Dedifferentiated amniotic fluid mesenchymal stem cell (primary cell): ENCODE measurements around the gene MYPN.
"Not testable (repeated sequence)": the region's sequence is repeated elsewhere in the genome, so short reads cannot be mapped to it uniquely, and the experiment has no call there.

ENCODE experiments used
- DNase-seq: peaks from one replicate; pipeline ENCODE4 v3.0.0-alpha.2; 2016; ENCODE audit errors: extremely low spot score

The MYPN gene

DNA sequence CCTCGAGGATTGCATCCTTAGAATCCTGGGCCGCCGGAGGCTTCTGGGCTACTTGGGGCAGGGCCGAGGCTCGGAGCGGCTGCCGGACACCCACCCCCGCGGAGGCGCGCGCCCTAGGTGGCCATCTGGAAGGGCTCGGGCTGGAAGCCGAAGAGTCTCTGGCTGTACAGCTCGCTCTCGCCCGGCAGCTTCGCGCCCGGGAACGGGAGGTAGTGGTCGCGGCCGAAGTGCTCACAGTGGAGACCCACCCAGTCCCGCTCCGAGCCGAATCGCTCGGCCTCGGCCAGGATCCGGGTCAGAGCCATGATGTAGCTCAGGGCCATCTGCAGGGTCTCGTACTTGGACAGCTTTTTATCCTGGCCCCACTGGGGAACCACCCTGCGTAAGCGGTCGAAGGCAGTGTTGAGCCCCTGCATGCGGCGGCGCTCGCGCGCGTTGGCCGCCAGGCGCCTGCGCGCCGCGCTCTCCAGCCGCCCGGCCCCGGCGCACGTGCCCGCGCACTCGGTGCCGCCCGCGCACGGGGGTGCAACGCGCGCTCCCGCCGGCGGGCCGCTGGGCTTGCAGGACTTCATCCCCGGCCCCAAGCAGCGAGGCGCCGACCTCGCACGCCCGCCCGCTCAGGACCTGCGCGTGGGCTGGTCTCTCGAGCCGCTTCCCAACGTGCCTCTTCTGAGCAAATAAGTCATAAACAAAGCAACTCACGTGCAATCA, 122.0 kb downstream of the MYPN start:
- peak; percentile 40 for DNase-seq

DNA sequence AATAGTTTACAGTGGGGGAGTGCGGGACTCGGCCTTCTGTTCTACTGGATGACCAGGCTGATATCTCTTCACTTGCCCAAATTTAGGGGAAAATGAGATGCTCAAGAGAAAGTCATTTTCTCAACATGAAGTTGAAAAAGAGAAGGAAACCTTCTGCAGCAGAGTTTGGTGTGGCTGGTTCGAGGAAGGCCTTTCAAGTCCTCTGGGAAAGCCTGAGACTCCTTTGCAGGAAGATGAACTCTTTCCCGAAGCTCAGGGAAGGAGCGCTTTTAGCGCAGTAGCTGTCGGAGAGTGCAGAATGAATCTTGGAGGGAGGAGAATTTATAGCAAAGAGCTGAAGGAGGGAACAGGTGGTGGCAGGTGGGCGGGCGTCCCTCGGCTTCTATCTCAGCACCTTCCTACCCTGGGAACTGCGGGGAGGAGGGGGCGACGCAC, 122.5 kb downstream of the MYPN start, which contains the start of gene ATOH7:
ATOH7 (minus strand) TSS at position 297 of the 435 bp plus-strand sequence. CDS start 436 bp downstream, outside the sequence.
- no peak for DNase-seq

DNA sequence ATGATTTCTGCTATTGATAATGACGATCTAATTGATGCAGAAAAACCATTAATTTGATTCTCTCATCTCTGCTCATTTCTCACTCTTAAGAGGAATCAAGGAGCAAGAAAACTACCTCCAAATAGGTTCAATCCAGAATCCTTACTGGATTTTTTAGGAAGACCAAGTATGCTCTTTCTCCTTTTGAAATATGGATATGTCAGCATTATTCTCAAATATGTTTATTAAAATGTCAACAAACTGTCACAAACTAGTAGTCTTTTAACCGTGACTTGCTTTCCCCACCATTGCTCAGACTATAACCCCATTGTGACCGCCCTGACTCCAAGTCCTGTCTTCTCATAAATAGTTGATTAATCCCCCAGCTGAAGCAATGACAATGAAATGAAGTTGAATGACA, 123.8 kb downstream of the MYPN start:
- DNase-seq: no peak

DNA sequence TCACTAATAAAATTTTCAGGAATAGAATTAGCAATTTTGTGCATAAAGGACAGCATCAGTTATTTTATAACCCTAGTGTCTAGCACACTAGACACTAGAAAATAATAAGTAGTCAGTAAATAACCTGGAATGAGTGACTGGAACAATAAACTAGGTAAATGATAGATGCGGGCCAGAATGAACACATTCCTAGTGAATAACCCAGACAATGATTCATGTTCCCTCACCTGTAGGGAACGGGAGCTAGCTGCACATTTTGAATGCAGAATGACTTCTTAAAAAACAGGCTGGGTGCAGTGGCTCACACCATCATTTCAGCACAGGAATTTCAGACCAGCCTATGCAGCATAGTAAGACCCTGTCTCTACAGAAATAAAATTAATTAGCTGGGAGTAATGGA, 125.8 kb downstream of the MYPN start:
- no peak for DNase-seq

GRCh38 chr10:68235581-68235980, 126.3 kb downstream of the MYPN start:
- no peak for DNase-seq

DNA sequence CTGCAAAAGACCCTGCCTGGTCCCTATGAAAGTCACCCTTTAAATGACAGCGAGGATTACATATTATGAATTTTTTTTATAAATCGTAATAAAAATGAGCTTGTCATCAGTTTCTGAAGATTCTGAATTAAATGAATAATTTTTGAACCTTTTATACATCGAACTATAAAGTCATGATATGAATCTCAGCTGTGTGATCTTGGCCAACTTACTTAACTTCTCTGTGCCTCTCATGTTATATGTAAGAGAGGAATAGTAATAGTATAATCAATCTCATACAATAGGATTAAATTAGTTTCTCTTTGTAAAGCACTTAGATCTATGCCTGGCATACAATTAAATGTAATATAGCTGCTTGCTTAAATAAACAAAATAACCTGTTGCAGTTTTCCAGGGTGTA, 127.9 kb downstream of the MYPN start:
- no peak for DNase-seq

GRCh38 chr10:68238371-68238770, 129.1 kb downstream of the MYPN start:
- no peak for DNase-seq

GRCh38 chr10:68239069-68239468, 129.8 kb downstream of the MYPN start:
- no peak for DNase-seq

GRCh38 chr10:68239596-68240150, 130.4 kb downstream of the MYPN start:
- no peak for DNase-seq

DNA sequence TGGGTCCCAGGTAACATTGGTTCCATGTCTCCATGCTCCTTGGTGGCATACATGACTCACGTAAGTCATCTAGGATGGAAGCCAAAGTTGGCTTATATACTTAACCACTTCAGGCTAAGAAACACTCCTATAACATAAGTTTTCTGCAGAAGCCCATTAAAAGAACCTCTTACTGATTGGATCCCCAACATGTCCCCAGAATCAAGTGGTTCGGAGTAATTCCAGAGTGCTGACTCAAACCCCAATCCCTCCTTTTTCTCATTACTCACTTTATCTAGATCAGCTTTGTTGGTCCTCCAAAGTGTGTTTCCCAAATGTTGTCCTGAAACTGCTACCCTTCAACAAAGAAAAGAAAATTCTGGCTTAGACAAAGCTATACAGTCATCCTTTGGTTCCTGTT, 132.8 kb downstream of the MYPN start:
- no peak for DNase-seq

DNA sequence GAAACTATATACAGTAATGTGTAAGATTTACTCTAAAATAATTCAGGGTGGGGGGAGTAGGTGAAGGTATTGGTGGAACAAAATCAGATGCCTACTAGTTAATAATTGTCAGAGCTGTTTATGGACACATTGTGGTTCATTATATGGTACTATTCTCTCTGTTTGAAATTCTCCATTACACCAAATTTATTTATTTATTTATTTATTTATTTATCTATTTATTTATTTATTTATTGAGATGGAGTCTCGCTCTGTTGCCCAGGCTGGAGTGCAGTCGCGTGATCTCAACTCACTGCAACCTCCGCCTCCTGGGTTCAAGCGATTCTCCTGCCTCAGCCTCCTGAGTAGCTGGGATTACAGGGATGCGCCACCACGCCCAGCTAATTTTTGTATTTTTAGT, 137.1 kb downstream of the MYPN start:
- not testable (repeated sequence) for DNase-seq

DNA sequence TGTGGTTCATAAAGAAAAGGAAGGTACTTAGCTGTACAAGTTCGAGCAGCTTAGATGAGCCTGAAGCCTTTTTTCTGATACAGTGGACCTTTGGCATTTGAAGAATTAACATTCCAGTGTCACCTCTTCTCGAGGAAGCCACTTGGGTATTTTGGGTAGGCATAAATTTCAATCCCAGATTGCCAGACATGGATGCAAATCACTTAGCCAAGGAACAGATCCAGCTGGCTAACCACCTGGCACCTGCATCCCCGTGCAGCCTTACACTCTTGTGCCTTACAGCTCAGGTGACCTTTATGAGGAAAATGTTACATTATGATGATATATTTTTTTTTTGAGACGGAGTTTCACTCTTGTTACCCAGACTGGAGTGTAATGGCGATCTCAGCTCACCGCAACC, 138.6 kb downstream of the MYPN start:
- no peak for DNase-seq

DNA sequence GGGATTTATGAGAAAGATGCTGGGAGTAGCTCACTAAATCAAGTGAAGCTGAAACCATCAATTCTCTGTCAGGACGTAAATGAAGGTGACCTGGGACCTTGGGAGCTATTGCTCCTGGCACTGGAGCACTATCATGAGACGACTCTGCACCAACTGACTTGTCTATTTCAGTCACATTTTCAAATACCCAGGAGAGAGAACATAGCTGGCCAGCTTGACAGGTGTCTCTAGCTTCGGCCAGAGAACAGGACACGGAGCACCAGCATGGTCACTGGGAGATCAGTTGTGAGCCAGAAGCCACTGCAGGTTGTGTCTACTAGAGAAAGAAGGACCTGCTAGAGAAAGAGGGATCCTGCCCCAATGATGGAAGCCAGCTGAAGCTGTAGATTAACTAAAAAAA, 140.0 kb downstream of the MYPN start:
- DNase-seq: no peak

DNA sequence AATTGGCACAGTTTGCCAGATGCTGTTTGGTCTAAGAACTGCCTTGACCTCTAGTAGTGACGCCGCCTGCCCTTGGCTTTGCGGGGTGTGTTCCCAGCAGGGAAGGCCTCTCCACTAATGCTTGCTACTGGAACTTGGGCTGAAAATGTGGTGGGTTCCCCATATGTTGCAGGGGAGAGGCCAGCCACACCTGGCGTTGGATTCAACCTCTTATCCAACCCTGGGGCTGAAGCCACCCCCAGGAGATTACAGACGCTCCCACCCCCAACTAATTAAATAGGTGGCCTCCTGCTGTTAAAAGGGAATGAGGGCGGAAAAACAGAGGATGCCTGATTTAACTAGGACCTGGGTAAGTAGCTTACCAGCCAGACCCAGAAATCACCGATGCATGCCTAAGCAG, 141.9 kb downstream of the MYPN start:
- no peak for DNase-seq

GRCh38 chr10:68251625-68252495, 142.6 kb downstream of the MYPN start:
- DNase-seq: no peak

DNA sequence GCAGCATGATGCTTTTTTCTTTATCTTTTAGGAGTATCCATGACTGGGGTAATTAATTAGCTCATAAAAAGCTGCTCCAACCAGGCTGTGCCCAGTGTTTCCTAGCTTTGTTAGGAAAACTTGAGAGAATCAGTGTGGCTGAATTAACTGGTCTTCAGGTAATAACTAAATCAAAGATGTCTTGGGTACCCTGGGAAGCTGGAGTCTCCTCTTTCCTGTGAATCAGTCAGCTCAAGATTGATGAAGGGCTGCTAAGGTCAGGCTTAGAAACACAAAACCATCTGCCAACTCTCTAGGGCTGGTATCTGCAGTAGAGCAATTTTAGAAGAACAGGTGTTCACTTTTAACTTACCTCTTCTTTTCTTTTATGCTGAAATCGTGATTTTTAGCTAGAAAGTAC, 144.1 kb downstream of the MYPN start:
- DNase-seq: no peak

- no peak for DNase-seq
These were observed 152.0 kb downstream of the MYPN start for GRCh38 chr10:68261132-68261856.
